HG02970 (cell line): Measurements from ENCODE around the gene SNX33.
"Not testable (repeated sequence)": the region's sequence is repeated elsewhere in the genome, so short reads cannot be mapped to it uniquely, and the experiment has no call there.

Experiments used
- ATAC-seq: cut with Tn5 transposase; IDR thresholded peaks from one replicate; pipeline ENCODE4 v1.9.1; 2021; ENCODE audit warnings: mild to moderate bottlenecking, moderate library complexity, moderate number of reproducible peaks; ENCODE audit not compliant: unreplicated experiment, low FRiP score

SNX33 gene

DNA sequence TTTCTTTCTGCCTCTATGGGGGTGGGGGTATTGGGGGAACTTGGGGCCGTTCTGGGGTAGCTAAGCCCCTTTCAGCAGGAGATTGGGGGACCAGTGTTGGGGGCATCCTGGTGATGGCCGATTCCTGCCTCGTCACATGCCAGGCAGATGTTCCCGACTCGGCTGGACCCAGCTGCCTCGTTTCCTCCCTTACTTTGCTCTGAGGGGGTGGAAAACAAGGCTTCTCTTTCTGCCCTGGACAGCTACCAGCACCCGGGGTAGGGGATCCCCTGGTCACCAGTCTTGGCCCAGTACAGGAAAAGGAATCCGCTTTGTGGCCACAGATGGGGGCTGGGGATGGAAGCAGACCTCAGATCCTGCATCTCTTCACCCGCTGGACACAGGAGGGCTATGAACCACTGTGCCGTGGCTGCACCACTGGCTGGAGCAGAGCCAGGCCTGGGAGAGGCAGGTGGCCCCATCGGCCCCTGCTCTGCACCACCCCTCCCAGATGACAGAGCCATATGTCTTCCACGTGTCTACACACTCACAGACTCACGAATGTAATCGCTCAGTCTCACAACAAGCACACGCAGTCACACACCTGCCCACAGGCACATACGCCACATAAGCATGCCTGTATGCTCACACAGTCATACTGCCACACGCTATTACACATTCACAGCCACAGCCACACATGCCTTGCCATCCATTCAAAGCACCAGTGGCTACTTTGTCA, 12.4 kb downstream of the SNX33 start:
- no peak for ATAC-seq

DNA sequence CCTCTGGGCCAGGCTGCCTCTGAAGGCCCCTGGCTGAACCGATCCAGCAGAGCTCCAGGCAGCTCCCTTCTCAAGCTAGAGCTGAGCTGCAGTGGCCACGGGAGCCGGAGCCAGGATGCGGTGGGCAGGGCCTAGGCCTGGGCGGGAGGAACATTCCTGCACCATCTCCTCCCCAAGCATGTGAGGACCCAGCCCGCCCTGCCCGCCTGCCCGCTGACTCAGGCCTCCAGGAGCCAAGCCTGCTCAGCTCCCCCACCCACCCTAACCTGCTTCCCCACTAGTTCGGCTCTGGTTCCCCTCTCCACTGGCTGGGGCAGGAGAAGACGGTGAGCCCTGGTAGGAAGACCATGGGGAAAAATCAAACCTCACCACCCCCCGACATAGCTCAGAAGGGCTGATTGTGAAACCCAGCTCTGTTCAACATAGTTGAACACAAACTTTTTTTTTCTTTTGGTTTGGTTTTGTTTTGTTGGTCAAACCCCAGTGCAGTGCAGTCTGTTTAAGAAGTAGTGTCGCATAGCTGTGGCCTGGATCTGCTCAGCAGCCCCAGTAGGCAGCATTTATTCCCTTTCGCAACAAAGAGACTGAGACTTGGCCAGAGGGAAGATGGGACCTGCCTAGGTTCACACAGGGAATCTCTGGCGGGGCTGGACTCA, 13.5 kb downstream of the SNX33 start:
- ATAC-seq = no peak

DNA sequence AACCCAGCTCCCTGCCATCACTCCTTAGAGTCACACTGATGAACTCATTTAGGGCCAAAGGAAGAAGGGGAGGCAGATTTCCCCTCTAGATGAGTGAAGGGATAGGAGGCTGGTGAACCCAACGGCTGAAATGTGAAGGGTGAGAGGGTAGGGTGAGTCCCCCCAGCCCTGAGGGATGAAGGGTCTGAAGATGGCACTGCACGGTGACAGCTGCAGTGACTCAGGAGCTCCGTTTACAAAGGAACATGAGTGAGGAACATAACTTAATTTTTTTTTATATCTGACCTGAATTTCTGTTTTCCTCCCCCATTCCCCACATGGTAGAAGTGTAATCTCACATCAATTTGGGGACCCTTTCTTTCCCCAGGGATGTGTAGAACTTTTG, 14.0 kb downstream of the SNX33 start:
- ATAC-seq = no peak

DNA sequence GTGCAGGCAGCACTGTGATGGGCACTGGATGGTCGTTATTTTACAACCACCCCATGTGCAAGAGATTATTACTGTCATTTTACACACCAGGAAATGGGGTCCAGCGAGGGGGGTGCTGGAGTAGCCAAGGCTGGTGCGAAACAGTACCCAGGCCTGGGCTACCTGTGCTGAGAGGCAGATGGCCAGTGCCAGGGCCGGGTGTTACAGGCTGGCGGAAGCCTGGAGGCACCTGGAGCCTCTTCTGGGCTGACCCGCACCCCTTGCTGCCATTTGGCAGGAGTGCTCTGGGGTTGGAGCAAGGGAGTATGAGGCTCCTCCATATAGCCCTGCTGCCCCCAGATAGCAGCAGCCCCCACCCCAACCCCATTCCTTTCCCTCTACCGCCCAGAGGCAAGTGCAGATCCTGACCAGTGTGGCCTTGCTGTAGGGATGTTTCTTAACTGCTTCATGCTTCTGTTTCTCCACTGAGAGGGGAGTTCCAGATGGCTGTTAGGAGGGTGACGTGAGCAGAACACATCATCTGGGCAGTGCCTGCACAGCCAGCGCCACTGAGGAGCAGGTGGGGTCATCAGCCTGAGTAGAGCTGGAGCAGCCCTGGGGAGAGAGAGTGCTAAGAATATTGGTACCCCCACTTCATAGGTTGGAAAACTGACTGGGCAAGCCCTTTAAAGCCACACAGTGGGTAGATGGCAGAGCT, 15.3 kb downstream of the SNX33 start:
- ATAC-seq = no peak

DNA sequence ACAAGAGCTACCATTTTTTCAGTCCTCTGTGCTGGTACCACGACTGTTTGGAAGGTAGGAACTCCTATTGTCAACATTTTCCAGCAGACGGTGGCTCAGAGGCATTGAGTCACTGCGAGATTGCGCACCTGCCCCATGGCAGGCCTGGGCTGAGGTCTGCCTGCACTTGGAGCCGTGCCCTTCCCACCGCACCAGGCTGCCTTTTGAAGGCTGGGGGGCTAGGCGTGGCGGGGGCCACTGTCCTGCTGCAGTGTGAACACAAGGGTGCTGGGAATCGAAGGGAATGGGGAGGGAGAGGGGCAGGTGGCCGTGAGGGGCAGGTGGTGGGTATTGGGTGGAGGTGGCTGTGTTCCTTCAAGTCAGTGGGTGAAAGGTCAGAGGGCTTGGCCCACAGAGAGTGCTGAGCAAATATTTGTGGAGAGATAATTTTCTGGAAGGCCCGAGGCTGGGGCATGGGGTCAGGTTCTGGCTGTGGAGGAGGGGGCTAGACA, 16.3 kb downstream of the SNX33 start:
- ATAC-seq = no peak

DNA sequence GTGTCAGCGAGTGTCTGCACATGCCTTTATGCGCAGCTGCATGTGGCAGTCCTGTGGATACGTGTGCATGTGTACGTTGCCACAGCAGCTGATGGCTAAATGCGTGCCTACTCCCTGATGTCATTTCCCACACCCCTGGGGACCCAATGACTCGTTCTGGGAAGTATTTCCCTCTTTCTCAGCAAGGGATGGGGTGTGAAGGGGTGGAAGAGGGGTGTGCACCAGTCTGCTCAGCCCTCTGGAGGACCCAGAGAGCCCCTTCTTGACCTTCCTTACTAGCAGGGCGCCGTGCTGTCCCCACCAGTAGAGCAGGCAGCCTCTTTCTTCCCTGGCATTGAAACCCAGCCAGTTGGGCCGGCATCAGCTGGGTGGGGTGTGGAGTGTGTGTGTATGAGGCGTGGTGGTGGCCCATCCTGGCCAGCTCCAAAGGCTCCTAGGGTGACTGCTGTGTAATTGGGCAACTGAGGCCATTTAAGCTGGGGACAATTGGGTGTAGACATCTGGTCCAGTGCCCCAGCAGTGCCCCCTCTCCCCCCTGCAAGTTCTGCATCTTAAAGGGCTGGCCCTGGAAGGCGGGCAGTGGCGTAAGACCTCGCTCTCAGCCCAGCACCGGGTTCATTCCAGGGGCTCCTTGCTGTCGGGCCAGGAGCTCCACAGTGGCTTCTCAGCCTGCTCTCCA, 19.2 kb downstream of the SNX33 start:
- ATAC-seq = no peak

DNA sequence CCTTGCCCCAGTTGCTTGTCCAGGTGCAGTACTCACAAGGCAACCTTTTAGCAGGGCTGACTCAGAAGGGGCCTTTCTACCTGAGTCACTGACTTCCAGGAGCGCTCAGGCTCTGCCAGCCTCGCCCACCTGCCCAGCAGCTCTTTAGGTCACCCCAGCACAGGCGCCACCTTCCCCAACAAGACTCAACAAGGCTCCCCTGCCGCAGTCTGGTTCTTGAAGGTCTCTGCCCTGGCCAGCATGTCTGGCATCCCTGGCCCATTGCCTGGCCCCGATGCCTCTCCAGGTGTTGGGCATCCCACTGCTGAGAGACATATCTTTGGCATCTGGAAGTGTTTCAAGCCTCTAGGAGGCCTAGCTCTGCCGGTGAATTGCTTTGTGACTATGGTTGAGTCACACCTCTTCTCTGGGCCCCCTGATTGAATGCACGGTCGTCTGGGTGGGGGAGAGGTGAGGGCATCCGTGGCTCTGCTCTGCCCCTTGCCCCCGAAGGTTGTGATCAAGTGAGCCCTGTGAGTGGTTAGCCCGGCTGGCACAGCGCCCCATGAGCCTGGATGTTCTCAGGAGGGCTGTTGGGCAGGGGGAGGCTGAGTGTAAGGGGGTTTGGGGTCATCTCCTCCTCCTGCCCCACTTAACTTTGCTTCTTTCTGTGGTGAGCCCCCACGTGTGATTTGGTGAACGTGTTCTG, 21.6 kb downstream of the SNX33 start:
- no peak for ATAC-seq

DNA sequence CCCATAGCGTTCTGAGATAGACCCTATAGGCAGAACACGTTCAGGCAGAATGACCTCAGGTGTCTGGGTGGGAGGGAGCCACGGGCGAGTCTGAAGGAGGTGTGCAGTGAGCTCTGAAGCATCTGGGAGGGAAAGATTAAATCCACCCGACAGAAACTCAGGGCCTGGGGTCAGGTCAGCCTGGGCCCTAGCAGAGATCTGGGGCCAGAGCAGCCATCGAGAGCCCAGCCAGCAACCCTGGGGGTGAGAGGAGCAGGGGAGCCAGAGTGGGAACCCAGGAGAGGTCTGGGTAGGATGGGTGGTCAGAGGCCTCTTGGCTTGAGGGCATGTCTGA, 22.1 kb downstream of the SNX33 start:
- no peak for ATAC-seq

DNA sequence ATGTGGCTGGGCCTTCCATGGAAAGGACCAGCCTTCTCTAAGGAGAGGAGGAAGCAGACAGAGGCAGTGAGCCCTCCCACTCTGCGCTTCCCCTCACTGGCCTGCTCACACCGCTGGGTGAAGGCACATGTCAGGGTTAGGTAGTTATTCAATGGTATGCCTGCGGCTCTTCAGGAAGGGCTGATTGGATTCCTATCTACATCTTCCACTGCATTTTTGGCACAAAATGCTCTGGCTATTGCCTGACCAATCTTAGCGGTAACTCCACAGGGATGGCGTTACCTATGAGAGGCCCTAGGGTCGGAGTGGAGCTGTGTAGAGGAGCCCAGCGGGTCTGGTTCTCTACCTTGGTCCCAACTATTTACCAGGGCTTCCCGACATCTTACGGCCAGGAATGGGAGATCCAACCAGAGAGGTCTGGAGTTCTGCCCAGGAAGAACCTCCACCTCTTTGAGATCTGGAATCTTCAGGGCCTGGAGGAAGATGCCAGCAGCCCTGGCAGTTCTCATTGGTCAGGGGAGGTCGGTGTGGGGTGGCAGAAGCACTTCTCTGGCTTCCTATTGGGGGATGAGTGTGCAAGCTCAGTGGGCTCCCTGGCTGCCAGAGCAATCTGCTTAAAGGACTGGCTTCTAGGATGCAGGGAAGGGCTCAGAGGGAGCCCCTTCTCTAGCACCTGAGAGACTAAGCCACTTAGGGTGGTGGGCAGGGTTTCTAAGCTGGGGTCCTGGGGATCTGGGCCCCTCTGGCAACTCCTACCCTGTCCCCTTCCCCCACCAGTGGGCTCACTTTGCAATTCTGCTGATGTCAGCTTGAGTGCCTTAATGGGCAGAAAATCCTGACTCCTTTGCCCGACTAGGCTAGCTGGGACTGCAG, 24.3 kb downstream of the SNX33 start:
- ATAC-seq = no peak

DNA sequence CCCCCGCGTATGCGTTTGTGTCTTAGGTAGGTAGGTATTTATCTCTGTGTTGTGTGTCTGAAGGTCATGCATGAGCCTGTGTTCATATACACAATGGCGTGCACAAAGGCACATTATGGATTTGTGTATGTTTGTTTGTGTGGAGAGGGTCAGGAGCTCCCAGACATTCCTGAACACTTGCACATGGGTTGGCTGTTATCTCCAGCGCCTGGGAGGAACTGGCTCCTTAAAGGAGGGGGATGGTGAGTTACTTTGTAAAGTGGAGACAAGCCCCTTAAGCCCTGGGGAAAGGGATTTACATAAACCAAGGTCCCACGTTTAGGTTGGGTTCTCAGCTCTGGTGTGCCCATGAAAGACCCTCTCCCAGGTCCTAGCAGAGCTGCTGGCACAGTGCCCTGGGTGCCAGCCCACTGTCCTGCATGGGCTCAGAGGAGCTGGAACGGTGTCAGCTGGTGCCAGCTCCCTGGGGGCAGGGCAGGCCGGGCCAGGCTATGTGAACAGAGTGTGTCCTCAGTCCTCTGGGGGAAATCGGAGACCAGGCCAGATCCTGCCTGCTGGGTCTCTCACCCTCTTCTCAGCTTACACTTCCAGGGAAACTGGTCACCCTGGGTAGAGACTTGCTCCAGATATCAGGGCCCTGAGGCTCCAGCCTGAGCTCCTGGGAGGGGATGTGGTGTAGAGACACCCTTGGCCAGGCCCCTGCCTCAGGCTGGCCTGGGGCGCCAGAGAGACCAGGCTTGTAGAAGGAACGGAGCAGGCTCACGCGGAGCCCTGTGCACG, 25.1 kb downstream of the SNX33 start:
- ATAC-seq = no peak

DNA sequence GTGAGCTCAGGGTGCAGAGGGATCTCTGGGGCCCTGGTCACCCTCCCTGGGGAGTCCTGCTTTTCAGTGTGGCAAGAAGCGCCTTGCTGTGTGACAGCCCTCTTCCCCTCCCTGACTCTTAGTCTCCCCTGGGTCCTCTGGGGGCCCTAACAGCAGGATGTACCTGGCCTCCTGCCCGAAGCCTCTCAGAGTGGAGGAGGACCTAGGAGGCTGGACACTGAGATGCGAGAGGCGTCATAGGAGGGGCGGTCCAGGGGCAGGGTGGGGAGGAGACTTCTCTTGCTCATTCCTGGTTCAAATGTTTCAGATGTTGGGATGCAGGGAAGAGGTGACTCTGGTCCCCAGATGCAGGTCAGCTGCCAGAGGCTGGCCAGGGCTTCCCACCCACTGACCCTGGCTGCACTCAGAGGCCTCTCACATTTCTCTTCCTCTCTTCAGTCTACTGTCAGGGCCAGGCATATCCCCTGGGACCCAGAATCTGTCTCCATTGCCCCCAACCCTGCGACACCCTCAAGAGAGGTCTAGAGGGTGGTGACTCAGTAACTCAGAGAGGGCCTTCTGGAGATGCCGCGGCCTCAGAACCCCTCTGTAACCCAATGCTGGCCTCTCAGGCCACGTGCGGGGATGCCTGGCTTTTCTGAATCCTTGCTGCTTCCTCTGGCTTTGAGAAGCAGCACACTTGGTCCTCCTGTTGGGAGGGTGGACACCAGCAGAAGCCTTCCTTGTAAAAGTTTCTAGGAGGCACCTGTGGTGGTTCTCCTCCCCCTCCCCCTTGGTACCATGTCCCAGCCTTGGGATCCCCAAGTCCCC, 25.9 kb downstream of the SNX33 start:
- no peak for ATAC-seq

DNA sequence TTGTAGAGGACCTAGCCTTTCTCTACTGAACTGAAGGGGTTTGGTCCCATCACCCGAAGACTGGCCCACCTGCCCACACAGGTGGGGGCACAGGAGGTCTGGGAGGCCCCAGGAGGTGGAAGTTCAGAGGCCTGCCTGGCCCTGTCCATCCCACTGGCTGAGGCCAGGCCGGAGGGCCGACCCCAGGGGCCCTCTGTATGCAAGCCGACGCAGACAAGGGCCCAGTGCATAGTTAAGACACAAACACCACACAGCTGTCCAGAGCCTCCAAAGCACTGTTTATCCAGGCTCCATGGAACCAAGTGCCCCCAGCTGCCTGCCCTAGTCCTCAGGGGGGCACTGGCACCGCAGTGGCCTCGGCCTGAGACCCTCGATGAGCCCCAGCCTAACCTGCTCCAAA, 26.7 kb downstream of the SNX33 start:
- ATAC-seq = no peak

DNA sequence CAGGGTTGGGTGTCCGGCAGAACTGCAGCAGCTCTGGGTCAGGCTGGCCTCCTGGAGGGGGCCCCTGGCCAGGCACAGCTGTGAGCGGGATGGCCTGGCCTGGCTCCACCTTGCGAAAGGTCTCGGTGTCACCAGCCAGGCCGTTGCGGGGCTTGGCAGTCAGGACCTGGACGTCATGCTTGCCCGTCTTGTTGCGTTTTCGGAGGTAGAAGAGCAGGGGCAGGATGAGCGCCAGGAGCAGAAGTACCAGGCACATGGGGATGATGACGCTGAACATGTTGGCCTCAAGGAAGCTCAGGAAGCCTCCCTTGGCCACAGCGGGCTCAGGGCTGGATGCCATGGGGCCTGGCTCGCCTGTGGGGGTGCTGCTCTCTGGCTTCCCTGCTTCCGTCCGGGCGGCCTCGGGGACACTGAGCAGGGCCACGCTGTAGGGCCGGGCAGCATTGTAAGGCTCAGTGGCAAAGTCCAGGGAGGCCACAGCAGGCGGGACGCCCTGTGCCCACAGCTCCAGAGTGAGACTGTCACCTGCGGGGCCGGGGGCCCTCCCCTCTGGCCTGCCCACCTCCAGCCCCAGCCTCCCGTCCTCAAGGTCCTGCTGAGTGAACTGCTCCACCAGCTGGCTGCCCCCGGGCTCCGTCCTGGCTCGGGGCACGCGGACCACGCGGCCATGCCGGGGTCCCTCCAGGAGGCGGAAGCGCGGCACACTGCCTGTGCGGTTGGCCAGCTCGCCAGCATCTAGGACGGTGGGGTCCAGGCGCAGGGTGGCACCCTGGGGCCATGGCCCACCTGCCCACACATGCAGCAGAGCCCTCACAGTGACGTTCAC, 28.1 kb downstream of the SNX33 start:
- ATAC-seq = no peak

DNA sequence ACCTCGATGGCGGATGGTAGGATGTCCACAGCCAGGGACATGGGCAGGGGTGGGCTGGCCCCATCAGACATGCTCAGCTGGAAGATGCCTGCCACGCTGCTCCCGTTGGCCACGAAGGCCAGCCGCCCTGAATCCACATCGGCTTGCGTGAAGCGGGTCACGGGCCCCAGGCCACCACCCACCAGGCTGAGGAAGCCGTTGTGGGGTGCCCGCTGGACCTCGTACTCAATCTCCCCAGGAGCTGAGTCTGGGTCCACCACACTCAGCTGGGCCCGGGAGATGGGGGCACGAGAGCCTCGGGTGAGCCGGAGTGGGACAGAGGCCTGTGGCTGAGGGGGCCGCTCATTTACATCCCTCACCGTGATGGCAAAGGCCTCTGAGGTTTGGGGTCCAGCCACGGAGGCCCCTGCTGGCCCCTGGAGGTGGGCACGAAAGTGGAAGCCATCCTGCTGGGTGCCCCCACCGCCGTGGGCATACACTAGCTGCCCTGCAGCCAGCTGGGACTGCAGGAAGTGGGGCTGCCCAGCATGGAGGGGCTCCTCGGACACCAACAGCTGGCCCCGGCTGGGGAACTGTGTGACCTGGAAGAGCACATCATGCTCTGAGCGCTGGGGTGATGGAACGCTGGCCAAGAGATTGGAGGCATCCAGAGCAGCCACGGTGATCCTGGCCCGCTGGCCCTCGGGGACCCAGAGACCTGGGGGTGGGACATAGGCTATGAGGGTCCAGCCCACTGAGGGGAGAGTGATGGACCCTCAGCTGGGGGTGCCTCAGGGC, 29.2 kb downstream of the SNX33 start:
- ATAC-seq = no peak

DNA sequence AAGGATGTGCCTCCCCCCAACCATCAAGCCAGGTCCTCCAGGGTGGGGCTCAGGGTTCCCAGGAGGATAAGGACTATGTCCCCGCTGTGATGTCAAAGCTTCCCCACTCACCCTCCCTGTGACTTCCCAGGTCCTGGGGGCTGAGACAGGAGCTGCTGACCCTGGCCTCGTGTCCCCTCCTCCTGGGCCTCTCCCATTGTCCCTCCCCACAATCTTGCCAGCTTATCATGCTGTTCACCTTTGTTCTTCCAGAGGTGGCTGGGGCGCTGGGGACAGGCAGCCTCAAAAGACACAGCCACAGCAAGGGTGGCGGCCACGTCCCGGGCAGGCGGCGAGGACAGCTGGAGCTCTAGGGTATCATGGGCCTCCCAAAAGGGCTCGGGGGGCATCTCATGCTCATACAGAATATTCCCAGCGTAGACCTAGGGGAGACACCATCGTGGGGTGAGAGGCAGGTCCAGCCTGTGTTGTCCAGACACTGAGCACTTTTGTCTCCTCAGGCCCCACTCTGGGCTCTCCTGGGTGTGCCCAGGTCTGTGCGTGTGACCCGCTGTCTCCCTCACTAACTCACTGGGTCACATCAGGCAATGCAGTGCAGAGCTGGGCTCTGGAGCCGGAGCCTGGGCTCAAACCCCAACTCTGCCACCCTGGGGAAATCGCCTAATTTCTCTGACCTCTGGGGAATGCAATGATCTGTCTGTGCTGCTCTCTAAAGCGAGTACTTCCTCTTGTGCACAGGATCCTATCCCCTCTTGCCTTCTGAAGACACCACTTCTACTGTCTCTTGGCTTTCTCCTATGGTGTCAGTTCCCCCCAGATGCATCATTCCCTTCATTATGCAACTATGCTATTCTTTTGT, 30.0 kb downstream of the SNX33 start:
- ATAC-seq = no peak

DNA sequence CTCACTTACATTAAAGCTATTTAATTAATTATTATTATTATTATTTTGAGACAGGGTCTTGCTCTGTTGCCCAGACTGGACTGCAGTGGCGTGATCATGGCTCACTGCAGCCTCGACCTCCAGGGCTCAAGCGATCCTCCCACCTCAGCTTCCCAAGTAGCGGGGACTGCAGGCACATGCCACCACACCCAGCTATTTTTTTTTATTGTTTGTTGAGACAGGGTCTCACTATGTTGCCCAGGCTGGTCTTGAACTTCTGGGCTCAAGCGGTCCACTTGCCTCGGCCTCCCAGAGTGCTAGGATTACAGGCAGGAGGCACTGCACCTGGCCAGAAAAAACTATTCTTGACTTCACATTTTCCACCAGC, 30.6 kb downstream of the SNX33 start:
- not testable (repeated sequence) for ATAC-seq
